CD14-positive monocyte (primary cell): ENCODE results near the gene CDC42BPB. TPM values are rescaled to one million over a fixed set of nuclear protein-coding genes. Genes with fewer than 3 reads are reported as not detected.
"Not testable (repeated sequence)": the region's sequence is repeated elsewhere in the genome, so short reads cannot be mapped to it uniquely, and the experiment has no call there.

Source experiments
- DNase-seq, 3 donors: peaks; one replicate each; pipeline ENCODE4 v3.0.0-alpha.2; 2011 to 2022
- H2AFZ ChIP-seq: 2 replicates; pipeline ENCODE4 v1.6.0; 2012; ENCODE audit warnings: mild to moderate bottlenecking, low read depth, low read length, inconsistent platforms; ENCODE audit not compliant: insufficient read depth, poor library complexity, severe bottlenecking
- H3K27ac ChIP-seq, 2 donors: 1 replicate in 1 of 2; 2 replicates in 1 of 2; pipeline ENCODE4 v1.5.1; 2012 to 2013; ENCODE audit warnings: low read length in 2 of 2, control low read depth in 1 of 2, inconsistent platforms in 1 of 2, low read depth in 1 of 2, mild to moderate bottlenecking in 1 of 2
- H3K27me3 ChIP-seq, 2 donors: one replicate each; pipeline versions ENCODE4 v1.6.0 to v1.6.1; 2011 to 2013; ENCODE audit warnings: low read length in 2 of 2; ENCODE audit not compliant: control insufficient read depth in 2 of 2, insufficient read depth in 2 of 2
- H3K36me3 ChIP-seq, 2 donors: replicated peaks in 1 of 2; 1 replicate in 1 of 2; 2 replicates in 1 of 2; pipeline versions ENCODE4 v1.5.1 to v1.6.1; 2012 to 2013; ENCODE audit warnings: low read length in 2 of 2, control low read depth in 1 of 2, inconsistent platforms in 1 of 2, mild to moderate bottlenecking in 1 of 2; ENCODE audit not compliant: insufficient read depth in 2 of 2, control insufficient read depth in 1 of 2
- H3K4me1 ChIP-seq, 2 donors: 1 replicate in 1 of 2; 2 replicates in 1 of 2; pipeline versions ENCODE4 v1.5.1 to v1.6.1; 2012 to 2013; ENCODE audit warnings: low read length in 2 of 2, control low read depth in 1 of 2, inconsistent platforms in 1 of 2, mild to moderate bottlenecking in 1 of 2, moderate library complexity in 1 of 2; ENCODE audit not compliant: insufficient read depth in 2 of 2, control insufficient read depth in 1 of 2
- H3K4me2 ChIP-seq: replicated peaks from 2 replicates; pipeline ENCODE3; 2012; ENCODE audit warnings: low read length, moderate library complexity, mild to moderate bottlenecking; ENCODE audit not compliant: poor library complexity, severe bottlenecking; ENCODE audit errors: extremely low read depth
- H3K4me3 ChIP-seq, 3 experiments: fragments of 200-600 bp in 1 of 3; sonication (generic) in 1 of 3; replicated peaks in 1 of 3; 1 replicate in 2 of 3; 2 replicates in 1 of 3; pipeline ENCODE4 v1.5.1; 2011 to 2013; ENCODE audit warnings: low read length in 3 of 3, mild to moderate bottlenecking in 3 of 3, control low read depth in 2 of 3, low read depth in 2 of 3, inconsistent platforms in 1 of 3, moderate library complexity in 1 of 3
- H3K79me2 ChIP-seq: 2 replicates; pipeline ENCODE4 v1.6.0; 2012; ENCODE audit warnings: mild to moderate bottlenecking, control low read depth, inconsistent platforms, low read length, moderate library complexity; ENCODE audit not compliant: insufficient read depth
- H3K9ac ChIP-seq: 2 replicates; pipeline ENCODE4 v1.6.0; 2017; ENCODE audit warnings: low read length, mild to moderate bottlenecking; ENCODE audit not compliant: insufficient read depth, poor library complexity, severe bottlenecking
- H3K9me3 ChIP-seq, 2 donors: replicated peaks in 1 of 2; 1 replicate in 1 of 2; 2 replicates in 1 of 2; pipeline versions ENCODE4 v1.5.1 to v1.6.1; 2012 to 2013; ENCODE audit warnings: low read length in 2 of 2, control low read depth in 1 of 2; ENCODE audit not compliant: control insufficient read depth in 1 of 2, insufficient read depth in 1 of 2
- H4K20me1 ChIP-seq: 2 replicates; pipeline ENCODE4 v1.6.0; 2012; ENCODE audit warnings: mild to moderate bottlenecking, low read length, control low read depth, moderate library complexity; ENCODE audit not compliant: insufficient read depth
- H3K27ac Mint-ChIP-seq, 7 donors: one replicate each; pipeline ENCODE4 v1.8.0; 2020; ENCODE audit warnings: mild to moderate bottlenecking in 7 of 7, mixed read lengths in 7 of 7, moderate library complexity in 6 of 7, inconsistent platforms in 2 of 7
- H3K27me3 Mint-ChIP-seq, 3 donors: one replicate each; pipeline ENCODE4 v1.8.0; 2021 to 2022; ENCODE audit warnings: low read depth in 3 of 3, mild to moderate bottlenecking in 3 of 3, mixed read lengths in 3 of 3, moderate library complexity in 3 of 3, inconsistent platforms in 1 of 3
- H3K36me3 Mint-ChIP-seq, 2 donors: one replicate each; pipeline ENCODE4 v1.8.0; 2020; ENCODE audit warnings: mixed read lengths in 2 of 2, inconsistent platforms in 1 of 2, mild to moderate bottlenecking in 1 of 2
- H3K4me1 Mint-ChIP-seq: one replicate; pipeline ENCODE4 v1.8.0; 2020; ENCODE audit warnings: mild to moderate bottlenecking, mixed read lengths
- H3K4me3 Mint-ChIP-seq, 2 donors: one replicate each; pipeline ENCODE4 v1.8.0; 2020; ENCODE audit warnings: mild to moderate bottlenecking in 2 of 2, mixed read lengths in 2 of 2, moderate library complexity in 1 of 2
- H3K9me3 Mint-ChIP-seq, 7 donors: one replicate each; pipeline ENCODE4 v1.8.0; 2020 to 2022; ENCODE audit warnings: mixed read lengths in 7 of 7, mild to moderate bottlenecking in 6 of 7, moderate library complexity in 6 of 7, inconsistent platforms in 2 of 7
- CTCF ChIP-seq: fragments of 200-600 bp; IDR thresholded peaks from one replicate; pipeline ENCODE4 v1.8.0; 2022; ENCODE audit warnings: antibody characterized with exemption, mild to moderate bottlenecking
- WGBS: methylation state at CpG from one replicate; pipeline ENCODE4 v1.1.5; 2013; ENCODE audit warnings: missing lambda C conversion rate; ENCODE audit not compliant: insufficient coverage; 5-methylcytosine and 5-hydroxymethylcytosine counted together
- intact Hi-C, 2 donors: fragments of 100-400 bp; cut with micrococcal nuclease; formaldehyde crosslinking; loops; one replicate each; pipeline versions ENCODE4 v1.15.0 to v1.15.1; 2023
- polyA plus RNA-seq, 3 donors: library from polyadenylated mRNA; depleted of rRNA in 1 of 3; unstranded in 2 of 3; stranded (reverse) in 1 of 3; fragments of 300-500 nt in 2 of 3; fragments of >200 nt in 1 of 3; fragmentation: Illumina TruSeq in 2 of 3; gene quantifications; 1 replicate in 2 of 3; 2 replicates in 1 of 3; pipeline ENCODE4 v1.2.3, GENCODE V29; 2012 to 2021

The CDC42BPB gene
- polyA plus RNA-seq, 3 donors = 0.25 to 19.0 (median 0.60) TPM

GRCh38 chr14:102898298-102898697 lies 159.1 kb downstream of the CDC42BPB start:
- intact Hi-C loops = no loop called here
- Histone ChIP-seq H4K20me1 (peaks cover 44% of the 10 kb centered on the region), H2AFZ (no peak overlapping the region), H3K4me2 (no peak overlapping the region), H3K79me2 (no peaks in the 10 kb centered on the region), H3K27me3 (no peaks in the 10 kb centered on the region), H3K4me3 (no peak overlapping the region), H3K4me1 (peaks cover 0 to 6% of the 10 kb centered on the region in 2 donors), H3K36me3 (peaks cover 72 to 92% of the 10 kb centered on the region in 2 donors), H3K27ac (no peak overlapping the region), H3K9me3 (no peaks in the 10 kb centered on the region), H3K9ac (no peak overlapping the region)
- Mint-ChIP-seq H3K9me3 (no peaks in the 10 kb centered on the region), H3K27ac (no peak overlapping the region), H3K4me3 (no peak overlapping the region), H3K36me3 (peaks cover 68 to 88% of the 10 kb centered on the region in 2 donors), H3K4me1 (peaks cover 9% of the 10 kb centered on the region), H3K27me3 (peaks cover 0 to 3% (median 0%) of the 10 kb centered on the region in 3 donors)
- 80% methylated on average over 2 of the region's 6 CpGs for WGBS
- no peak for TF ChIP-seq CTCF
- no peak for DNase-seq

- Histone ChIP-seq H3K9ac (no peak overlapping the region), H3K9me3 (no peaks in the 10 kb centered on the region), H3K4me3 (no peak overlapping the region), H3K4me1 (peaks cover 0 to 6% of the 10 kb centered on the region in 2 donors), H3K79me2 (no peaks in the 10 kb centered on the region), H3K36me3 (peaks cover 68 to 92% of the 10 kb centered on the region in 2 donors), H4K20me1 (peaks cover 42% of the 10 kb centered on the region), H3K27me3 (no peaks in the 10 kb centered on the region), H3K27ac (no peak overlapping the region), H2AFZ (no peak overlapping the region), H3K4me2 (no peak overlapping the region)
- TF ChIP-seq CTCF = no peak
- peak overlapping the region in 1 of 7 donors; percentile 37 for H3K27ac Mint-ChIP-seq
- H3K9me3 Mint-ChIP-seq = no peaks in the 10 kb centered on the region
- peaks cover 66 to 88% of the 10 kb centered on the region in 2 donors for H3K36me3 Mint-ChIP-seq
- no peak overlapping the region for H3K4me3 Mint-ChIP-seq
- intact Hi-C loops = no loop called here
- WGBS = no CpG with 5 or more reads among the region's 14 CpGs
- peaks cover 9% of the 10 kb centered on the region for H3K4me1 Mint-ChIP-seq
- no peak for DNase-seq
- peaks cover 0 to 3% (median 0%) of the 10 kb centered on the region in 3 donors for H3K27me3 Mint-ChIP-seq
Observed at GRCh38 chr14:102897299-102898027, 159.9 kb downstream of the CDC42BPB start.

GRCh38 chr14:102896735-102897134 lies 160.6 kb downstream of the CDC42BPB start:
- H3K4me3 ChIP-seq, H3K9ac ChIP-seq, H3K4me1 ChIP-seq, H3K27ac ChIP-seq, H3K9me3 ChIP-seq, H3K4me2 ChIP-seq, H3K4me1 Mint-ChIP-seq, H3K79me2 ChIP-seq, intact Hi-C loops, H3K9me3 Mint-ChIP-seq, DNase-seq, H3K4me3 Mint-ChIP-seq, H3K27me3 ChIP-seq, H3K27me3 Mint-ChIP-seq, H2AFZ ChIP-seq: not testable (repeated sequence)
- peaks cover 35% of the 10 kb centered on the region for H4K20me1 ChIP-seq
- peaks cover 70 to 88% of the 10 kb centered on the region in 2 donors for H3K36me3 Mint-ChIP-seq
- H3K27ac Mint-ChIP-seq = peak overlapping the region in 2 of 7 donors; percentile 15 to 65
- peaks cover 69 to 92% of the 10 kb centered on the region in 2 donors for H3K36me3 ChIP-seq
